HG02973 (cell line): ENCODE measurements around the gene OCEL1.

Source experiments
- ATAC-seq: cut with Tn5 transposase; IDR thresholded peaks from one replicate; pipeline ENCODE4 v1.9.1; 2021; ENCODE audit warnings: moderate library complexity; ENCODE audit not compliant: unreplicated experiment

OCEL1 gene

GRCh38 chr19:17209126-17210036 lies 16.6 kb upstream of the OCEL1 start:
- no peak for ATAC-seq

DNA sequence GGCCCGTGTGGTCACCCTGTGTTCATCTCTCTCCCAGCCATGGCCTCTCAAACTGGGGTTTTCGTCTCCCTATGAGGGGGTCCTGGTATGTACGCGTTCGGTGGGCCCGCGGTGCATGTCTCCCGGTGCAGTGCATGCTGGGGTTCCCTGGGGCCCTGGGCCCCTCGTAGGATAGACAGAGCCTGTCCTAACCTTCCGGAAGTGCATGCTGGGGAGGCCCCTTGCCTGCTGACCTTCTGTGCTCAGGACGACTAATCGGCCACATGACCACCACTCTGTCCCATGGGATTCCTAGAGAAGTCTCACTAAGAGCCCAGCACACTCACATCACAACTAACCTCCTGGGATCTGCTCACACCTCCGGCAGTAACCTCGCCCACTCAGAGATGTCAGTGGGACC lies 15.7 kb upstream of the OCEL1 start:
- ATAC-seq: no peak

- no peak for ATAC-seq
These were observed 14.2 kb upstream of the OCEL1 start for GRCh38 chr19:17211547-17212446.

GRCh38 chr19:17213334-17213733 lies 12.7 kb upstream of the OCEL1 start:
- no peak for ATAC-seq

DNA sequence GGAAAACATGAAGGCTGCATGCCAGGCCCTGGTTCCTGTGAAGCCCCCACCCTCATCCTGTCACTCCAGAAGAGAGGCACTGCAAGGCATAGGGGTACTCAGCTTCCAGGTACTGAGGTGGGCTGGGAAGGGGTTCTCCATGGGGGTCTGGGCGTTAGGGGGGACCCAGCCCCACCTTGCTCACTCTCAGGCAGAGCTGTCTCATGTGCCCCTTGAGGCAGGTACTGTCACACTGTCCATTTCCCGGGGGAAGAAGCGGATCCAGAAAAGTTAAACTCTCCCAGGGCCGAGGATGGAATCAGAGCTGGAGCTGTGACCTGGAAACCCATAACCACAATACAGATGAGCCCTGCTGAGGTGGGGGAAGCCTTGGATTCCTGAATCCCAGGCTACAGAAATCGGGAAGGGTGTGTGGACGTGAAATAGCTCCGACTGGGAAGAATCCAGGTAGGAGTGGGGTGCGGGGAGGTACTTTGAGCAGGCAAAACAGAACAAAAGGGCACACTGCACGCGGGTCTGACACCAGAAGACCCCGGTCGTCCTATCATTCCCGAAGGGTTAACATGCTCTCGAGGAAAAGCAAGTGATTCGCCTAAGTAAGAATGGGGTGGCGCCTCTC lies 11.4 kb upstream of the OCEL1 start:
- no peak for ATAC-seq

DNA sequence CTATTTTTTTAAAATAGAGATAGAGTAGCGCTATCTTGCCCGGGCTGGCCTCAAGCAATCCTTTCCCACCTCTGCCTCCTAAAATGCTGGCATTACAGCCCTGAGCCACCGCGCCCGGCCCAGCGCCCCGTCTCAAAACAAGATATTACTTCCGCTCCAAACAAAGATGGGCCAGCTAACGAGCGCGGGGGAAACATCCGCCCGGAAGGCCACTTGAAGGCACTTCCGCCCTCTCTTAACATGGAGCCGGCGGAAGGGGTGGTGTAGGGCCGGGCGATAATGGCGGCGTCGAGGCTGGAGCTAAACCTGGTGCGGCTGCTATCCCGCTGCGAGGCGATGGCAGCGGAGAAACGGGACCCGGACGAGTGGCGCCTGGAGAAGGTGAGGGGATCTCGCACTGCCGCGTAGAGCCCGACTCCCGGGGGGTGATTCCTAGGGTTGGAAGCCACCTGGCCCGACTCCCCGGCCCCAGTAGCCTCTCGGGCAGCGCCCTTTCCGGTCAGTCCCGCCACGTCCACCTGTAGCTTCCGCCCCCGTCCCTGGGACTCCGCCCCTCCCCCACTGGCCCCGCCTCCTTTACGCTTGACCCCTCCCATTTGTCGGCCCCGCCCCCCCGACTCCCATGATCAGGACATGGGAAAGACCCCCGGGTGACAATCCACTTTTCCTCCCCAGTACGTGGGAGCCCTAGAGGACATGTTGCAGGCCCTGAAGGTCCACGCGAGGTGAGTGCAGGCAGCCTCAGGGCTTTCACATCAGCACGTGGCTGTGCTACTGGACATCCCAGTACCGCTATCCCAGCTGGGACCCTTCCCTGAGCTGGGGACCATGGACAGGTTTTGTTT lies 10.7 kb upstream of the OCEL1 start, which contains the start of gene USE1:
USE1 (plus strand) TSS at position 231 of the 845 bp plus-strand sequence; CDS start at position 280, 49 bp downstream.
- ATAC-seq: peak; percentile 63

- ATAC-seq: no peak
These were observed 9.9 kb upstream of the OCEL1 start for GRCh38 chr19:17216058-17216670.

DNA sequence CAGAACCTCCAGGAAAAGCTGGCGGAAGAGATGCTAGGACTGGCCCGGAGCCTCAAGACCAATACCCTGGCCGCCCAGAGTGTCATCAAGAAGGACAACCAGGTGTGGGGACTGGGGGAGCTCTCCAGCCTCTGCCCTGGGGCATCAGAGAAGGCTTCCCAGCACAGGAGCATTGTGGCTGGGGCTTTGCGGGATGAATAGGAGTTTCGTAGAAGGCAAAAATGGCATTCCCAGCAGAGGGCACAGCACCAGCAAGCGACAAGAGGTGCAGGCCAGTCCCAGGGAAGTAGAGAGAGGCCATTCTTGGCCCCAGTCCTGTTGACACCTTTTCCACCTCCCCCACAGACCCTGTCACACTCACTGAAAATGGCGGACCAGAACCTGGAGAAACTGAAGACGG lies 6.7 kb upstream of the OCEL1 start:
- no peak for ATAC-seq

DNA sequence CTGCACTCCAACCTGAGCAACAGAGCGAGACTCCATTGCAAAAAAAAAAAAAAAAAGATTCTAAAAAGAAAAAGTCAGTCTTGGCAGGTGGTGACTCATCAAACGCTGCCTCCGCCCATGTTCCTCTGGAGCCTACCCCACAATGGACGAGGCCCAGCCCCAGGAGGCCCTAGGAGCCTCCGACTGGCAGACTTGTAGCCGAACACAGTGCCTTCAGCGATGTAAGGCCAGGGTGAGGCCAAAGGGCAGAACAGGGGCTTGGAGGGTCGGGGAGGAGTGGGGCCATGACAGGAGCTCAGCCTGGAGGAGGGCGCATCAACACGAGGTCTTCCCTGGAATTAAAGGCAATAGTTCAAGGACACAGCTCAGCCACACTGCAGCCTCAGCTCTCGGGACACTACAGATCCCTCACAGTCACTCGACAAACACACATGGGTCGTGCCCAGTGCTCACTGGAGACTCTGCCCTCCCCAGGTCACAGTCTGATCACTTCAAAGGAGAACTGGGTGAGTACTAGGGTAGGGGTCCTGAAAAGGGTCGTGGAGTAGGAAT lies 5.7 kb upstream of the OCEL1 start:
- ATAC-seq: no peak

- no peak for ATAC-seq
These were observed 973 bp upstream of the OCEL1 start for GRCh38 chr19:17225053-17225452.

DNA sequence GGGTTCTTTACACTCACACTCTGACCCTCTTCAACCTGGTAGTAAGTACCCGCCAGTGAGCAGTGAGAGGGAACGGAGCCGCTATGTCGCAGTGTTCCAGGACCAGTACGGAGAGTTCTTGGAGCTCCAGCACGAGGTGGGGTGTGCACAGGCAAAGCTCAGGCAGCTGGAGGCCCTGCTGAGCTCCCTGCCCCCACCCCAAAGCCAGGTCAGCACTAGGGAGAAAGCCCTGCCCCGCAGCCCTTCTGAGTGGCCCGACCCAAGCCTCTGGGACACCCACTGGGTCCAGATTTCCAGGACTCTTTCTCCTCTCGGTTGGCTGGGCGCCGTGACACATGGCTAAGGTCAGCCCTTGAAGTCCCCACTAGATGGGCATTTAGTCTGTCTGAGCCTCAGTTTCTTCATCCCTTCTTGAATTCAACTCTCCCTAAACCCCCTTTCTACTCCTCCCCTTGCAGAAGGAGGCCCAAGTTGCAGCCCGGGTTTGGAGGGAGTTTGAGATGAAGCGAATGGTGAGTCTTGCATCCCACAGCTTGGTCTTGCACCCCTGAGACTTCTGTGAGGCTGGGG lies 1.9 kb downstream of the OCEL1 start:
- no peak for ATAC-seq

- no peak for ATAC-seq
These were observed 3.9 kb downstream of the OCEL1 start for GRCh38 chr19:17229890-17230289.

DNA sequence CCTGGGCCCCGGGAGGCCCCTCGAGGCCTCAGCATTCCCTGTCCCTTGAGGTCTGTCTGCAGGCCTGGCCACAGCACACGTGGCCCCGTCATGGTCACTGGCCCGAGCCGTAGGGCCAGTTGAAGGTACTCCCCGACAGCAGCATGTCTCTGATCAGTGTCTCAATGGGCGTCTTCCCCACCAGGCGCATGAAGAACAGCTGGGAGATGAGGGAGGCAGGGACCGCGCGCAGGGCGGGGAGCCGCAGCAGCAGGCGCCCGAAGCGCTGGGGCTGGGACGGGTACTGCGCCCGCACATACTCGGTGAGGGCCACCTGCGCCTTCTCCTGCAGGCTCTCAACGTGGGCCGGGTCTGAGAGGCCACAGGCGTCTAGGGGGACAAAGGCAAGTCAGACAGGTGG lies 6.2 kb downstream of the OCEL1 start:
- ATAC-seq: no peak

- no peak for ATAC-seq
These were observed 8.9 kb downstream of the OCEL1 start for GRCh38 chr19:17234911-17235299.

DNA sequence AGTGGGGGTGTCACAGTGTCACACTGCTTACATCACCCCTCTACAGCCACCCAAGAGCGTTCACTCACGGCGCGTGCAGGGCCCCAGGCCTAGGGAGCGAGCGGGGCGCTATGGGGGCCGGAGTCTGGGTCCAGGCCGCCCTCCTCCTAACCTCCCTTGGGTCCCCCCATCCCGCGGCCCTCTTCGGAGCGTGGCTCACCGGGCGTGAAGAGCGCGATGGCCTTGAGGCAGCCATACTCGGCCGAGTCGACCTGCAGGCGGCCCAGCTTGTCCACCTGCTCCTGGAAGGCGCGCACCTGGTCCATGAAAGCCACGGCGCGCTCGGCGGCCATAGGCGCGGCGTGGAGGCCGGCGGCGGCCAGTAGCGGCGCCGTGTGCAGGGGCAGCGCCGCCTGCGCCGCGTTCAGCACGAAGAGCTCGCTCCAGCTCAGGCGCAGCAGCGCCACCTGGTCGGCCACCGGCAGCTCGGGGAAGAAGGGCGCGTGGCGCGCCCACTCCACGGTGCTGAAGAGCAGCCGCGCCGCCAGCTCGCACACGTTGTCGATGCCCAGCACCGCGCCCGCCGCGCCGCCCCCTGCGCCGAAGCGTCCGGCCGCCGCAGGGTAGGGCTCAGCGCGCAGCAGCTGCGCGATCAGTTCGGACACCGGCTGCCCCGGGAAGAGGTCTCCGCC lies 9.4 kb downstream of the OCEL1 start:
- peak; percentile 64 for ATAC-seq

DNA sequence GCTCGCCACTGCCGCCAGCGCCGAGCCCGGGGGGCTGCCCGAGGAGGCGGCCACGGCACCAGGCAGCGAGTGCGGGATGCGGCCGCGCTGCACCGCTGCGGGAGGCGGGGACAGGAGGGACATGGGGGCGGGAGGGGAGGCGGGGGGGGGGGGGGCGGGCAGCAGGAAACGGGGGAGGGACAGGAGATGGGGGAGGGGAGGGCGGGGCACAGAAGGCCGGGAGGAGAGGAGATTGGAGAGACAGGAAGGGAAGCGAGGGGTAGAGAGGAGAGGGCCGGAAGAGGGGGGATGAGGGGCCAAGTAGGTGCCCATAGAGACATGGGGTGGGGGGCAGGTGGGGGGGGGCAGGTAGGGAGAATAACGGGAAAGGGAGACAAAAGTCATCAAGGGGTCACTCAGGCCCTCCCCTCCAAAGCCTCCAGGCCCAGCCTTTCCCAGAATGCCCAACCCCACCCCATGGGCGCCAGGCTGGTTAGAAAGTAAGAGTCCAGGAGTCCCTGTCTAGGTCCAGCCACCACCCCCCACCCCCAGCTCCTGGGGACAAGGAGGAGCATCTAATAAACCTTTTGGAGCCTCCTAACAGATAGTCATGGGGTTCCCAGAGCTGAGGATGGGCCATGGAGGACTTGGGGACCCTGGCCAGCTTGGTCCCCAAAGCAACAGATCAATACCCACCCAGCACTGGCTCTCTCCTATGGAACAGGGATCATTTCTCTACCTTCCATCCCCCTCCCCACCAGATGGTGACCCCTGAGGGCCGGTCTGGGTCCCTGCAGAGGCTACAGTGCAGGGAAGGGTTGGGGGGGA lies 10.1 kb downstream of the OCEL1 start:
- peak; percentile 7 for ATAC-seq

- ATAC-seq: no peak
These were observed 11.0 kb downstream of the OCEL1 start for GRCh38 chr19:17236811-17237543.
